ENCODE results near the gene ZDHHC18.
"Not testable (repeated sequence)": the region's sequence is repeated elsewhere in the genome, so short reads cannot be mapped to it uniquely, and the experiment has no call there.

The ZDHHC18 gene

GRCh38 chr1:26792924-26793323, 33.6 kb upstream of the ZDHHC18 start:
- no peak for DNase-seq

GRCh38 chr1:26794391-26794790, 32.1 kb upstream of the ZDHHC18 start:
- DNase-seq: no peak

GRCh38 chr1:26797627-26798026, 28.9 kb upstream of the ZDHHC18 start:
- no peak for DNase-seq

- no peak for DNase-seq
These were observed 26.9 kb upstream of the ZDHHC18 start for GRCh38 chr1:26799479-26800142.

- not testable (repeated sequence) for DNase-seq
These were observed 22.6 kb upstream of the ZDHHC18 start for GRCh38 chr1:26803932-26804331.

- peak; percentile 89 for DNase-seq
These were observed 16.4 kb upstream of the ZDHHC18 start for GRCh38 chr1:26810105-26810504.

GRCh38 chr1:26811057-26811456, 15.4 kb upstream of the ZDHHC18 start:
- no peak for DNase-seq

- DNase-seq: no peak
These were observed 14.8 kb upstream of the ZDHHC18 start for GRCh38 chr1:26811708-26812107.

GRCh38 chr1:26814377-26814776, 12.1 kb upstream of the ZDHHC18 start:
- DNase-seq: no peak

GRCh38 chr1:26814893-26815292, 11.6 kb upstream of the ZDHHC18 start:
- DNase-seq: no peak

GRCh38 chr1:26820784-26821269, 5.7 kb upstream of the ZDHHC18 start:
- DNase-seq: no peak

GRCh38 chr1:26822737-26823395, 3.6 kb upstream of the ZDHHC18 start:
- DNase-seq: no peak

- no peak for DNase-seq
These were observed 1.8 kb upstream of the ZDHHC18 start for GRCh38 chr1:26824731-26825130.

- DNase-seq: peak; percentile 18
These were observed 667 bp downstream of the ZDHHC18 start for GRCh38 chr1:26827106-26827604.

GRCh38 chr1:26827663-26828062, 1.2 kb downstream of the ZDHHC18 start:
- DNase-seq: peak; percentile 25

- no peak for DNase-seq
These were observed 2.0 kb downstream of the ZDHHC18 start for GRCh38 chr1:26828411-26828991.

- no peak for DNase-seq
These were observed 2.9 kb downstream of the ZDHHC18 start for GRCh38 chr1:26829184-26829911.

GRCh38 chr1:26831059-26831458, 4.6 kb downstream of the ZDHHC18 start:
- DNase-seq: no peak

GRCh38 chr1:26831546-26832248, 5.2 kb downstream of the ZDHHC18 start:
- DNase-seq: no peak

- DNase-seq: no peak
These were observed 5.9 kb downstream of the ZDHHC18 start for GRCh38 chr1:26832249-26832960.

GRCh38 chr1:26833432-26834405, 7.2 kb downstream of the ZDHHC18 start:
- DNase-seq: peak; percentile 22
